GM12875 (cell line): Measurements from ENCODE around the gene ARL15.

Source experiments
- H3K4me3 ChIP-seq: one replicate; pipeline ENCODE4 v1.5.1; 2011; ENCODE audit warnings: low read depth, low read length, control low read depth
- TF ChIP-seq, protein P1 (sequence below): IDR thresholded peaks from 2 replicates; pipeline ENCODE4 v1.5.1; 2011; ENCODE audit warnings: low read depth, mild to moderate bottlenecking, control low read depth, inconsistent platforms, low read length, moderate library complexity, borderline replicate concordance; ENCODE audit not compliant: insufficient read depth

Gene ARL15

GRCh38 chr5:54094706-54095105, 215.7 kb downstream of the ARL15 start:
- no peak overlapping the region for H3K4me3 ChIP-seq
- TF ChIP-seq, protein P1, sequence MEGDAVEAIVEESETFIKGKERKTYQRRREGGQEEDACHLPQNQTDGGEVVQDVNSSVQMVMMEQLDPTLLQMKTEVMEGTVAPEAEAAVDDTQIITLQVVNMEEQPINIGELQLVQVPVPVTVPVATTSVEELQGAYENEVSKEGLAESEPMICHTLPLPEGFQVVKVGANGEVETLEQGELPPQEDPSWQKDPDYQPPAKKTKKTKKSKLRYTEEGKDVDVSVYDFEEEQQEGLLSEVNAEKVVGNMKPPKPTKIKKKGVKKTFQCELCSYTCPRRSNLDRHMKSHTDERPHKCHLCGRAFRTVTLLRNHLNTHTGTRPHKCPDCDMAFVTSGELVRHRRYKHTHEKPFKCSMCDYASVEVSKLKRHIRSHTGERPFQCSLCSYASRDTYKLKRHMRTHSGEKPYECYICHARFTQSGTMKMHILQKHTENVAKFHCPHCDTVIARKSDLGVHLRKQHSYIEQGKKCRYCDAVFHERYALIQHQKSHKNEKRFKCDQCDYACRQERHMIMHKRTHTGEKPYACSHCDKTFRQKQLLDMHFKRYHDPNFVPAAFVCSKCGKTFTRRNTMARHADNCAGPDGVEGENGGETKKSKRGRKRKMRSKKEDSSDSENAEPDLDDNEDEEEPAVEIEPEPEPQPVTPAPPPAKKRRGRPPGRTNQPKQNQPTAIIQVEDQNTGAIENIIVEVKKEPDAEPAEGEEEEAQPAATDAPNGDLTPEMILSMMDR, result no peak

- H3K4me3 ChIP-seq, result no peak overlapping the region
- TF ChIP-seq, protein P1, result no peak
Observed at GRCh38 chr5:54093861-54094260, 216.5 kb downstream of the ARL15 start.

DNA sequence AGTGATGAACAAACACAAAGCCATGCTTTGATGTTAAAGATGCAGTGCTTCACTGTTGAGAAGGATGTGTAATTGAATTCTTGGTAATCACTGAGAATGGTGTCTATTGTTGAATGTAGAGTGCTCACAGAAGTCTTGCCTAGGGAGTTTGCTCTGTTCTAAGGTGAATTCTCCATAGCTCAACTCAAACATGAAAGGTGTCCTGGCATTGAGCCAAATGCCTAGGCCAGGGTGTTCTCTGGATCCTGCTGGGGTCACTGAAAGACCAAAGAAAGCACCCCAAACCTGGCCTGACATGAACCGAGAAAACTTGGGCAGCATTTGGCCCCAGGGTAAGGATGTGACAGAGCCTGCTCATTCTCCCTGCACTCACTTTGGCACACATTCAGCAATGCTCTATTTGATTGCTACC, 217.3 kb downstream of the ARL15 start:
- no peak overlapping the region for H3K4me3 ChIP-seq
- TF ChIP-seq, protein P1, result no peak

- no peak overlapping the region for H3K4me3 ChIP-seq
- TF ChIP-seq, protein P1, result no peak
Observed at GRCh38 chr5:54091307-54092130, 218.9 kb downstream of the ARL15 start.

DNA sequence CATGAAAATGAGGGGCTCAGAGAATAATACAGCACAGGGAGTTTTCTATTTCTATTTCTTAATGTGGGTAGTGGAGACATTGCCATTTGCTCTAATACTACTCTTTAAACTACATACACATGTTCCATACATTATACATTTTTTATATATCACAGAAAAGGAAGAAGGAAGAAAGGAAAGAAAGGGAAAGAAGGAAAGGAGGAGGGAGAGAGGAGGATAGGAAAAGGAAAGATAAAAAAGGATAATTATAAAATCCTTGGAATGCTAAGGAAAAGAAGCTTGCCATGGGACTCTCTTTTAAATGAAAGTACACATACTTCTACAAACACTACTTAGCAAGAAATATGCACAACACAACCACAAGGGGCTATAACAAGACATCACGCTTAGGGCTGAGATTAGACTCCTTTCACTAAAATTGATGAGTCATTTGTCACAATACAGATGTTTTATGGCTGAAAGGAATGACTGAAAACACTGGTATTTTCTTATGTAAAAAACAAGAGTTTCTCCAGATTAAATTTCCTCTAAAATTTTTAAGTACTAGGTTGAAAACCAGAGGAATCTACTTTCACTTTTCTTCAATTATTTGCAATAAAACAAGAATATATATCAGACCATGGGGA, 219.8 kb downstream of the ARL15 start:
- H3K4me3 ChIP-seq, result no peak overlapping the region
- TF ChIP-seq, protein P1, result no peak

- H3K4me3 ChIP-seq, result no peak overlapping the region
- TF ChIP-seq, protein P1, result no peak
Observed at GRCh38 chr5:54088081-54088480, 222.3 kb downstream of the ARL15 start.

DNA sequence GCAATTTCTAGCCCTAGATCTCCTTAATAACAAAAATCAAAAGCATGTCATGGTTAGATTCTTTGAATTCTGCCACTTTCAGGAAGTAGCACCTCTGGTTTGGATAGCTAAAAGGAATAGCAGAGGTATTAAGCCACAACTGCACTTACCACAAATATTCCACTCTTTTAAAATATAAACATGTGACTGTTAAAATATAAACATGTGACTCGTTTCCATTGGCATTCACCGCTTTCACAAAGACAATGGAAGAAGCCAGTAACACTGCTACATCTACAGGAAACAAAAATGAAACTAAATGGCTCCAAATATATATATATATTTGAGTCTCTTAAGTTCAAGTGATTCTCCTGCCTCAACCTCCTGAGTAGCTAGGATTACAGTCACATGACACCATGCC, 222.9 kb downstream of the ARL15 start:
- no peak overlapping the region for H3K4me3 ChIP-seq
- TF ChIP-seq, protein P1, result no peak
